ENCODE results near the gene EXOC6B.

The EXOC6B gene

DNA sequence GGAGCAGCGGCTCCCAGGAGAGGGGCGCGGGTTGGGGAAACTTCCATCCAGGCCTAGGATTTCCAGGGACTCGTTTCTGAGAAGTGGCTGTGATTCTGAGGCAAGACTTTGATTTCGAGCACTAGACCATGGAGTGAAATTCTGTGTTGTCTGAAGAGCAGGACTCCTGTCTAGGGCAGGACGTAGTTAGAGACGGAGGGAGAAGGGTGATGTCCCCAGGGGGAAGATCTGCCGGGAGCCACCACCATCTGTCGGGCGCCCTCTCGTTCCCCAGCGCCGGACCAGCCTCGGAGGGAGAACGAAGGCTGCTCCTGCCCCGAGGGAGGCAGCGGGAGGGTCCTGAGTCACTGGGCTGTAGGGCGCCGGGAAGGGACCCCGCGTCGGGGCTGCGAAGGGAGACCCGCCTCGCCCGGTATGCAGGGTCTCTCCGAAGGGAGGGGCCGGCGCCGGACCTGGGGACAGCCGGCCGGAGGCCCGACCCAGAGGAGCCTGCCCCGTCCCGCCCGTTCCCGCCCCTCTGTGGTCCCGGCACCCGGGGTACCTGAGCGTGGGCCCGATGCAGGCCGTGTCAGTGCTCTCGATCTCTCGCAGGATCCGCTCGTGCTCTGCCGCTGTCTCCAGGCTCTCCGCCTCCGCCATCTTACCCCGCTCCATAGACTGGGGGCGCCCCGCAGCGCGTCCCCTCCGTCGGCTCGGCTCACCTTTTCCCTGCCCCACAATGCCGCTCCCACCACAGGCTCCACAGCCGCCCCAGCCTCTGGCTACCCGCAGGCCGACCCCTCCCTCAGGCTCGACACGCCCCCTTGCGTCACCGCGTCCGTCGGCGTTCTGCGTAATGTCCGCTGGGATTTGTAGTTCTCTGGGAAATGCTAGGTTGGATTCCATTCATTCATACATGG lies at the start of gene EXOC6B:
EXOC6B (minus strand) TSS at position 777 of the 899 bp plus-strand sequence.
- DNase-seq = peak; percentile 92
- in situ Hi-C loops (cut with HindIII; ENCODE audit: low pct_ligation_motif_present, low pct_unique_long_range_greater_than_20kb, low sequenced_read_pairs) = no loop called here

DNA sequence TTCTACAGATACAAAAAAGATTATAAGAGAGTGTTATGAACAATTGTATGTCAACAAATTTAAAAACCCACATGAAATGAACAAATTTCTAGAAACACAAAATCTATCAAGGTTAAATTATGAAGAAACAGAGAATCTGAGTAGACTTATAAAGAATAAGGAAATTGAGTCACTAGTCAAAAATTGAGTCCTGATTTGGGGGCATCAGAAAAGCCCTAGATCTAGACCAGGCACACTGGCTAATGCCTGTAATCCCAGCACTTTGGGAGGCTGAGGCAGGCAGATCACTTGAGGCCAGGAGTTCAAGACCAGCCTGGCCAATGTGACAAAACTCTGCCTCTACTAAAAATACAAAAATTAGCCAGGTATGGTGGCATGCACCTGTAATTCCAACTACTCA lies 46.0 kb upstream of the EXOC6B start:
- in situ Hi-C loops (cut with HindIII; ENCODE audit: low pct_ligation_motif_present, low pct_unique_long_range_greater_than_20kb, low sequenced_read_pairs) = no loop called here
- DNase-seq = no peak

- in situ Hi-C loops (cut with HindIII; ENCODE audit: low pct_ligation_motif_present, low pct_unique_long_range_greater_than_20kb, low sequenced_read_pairs) = no loop called here
Observed at GRCh38 chr2:72871060-72871459, 45.2 kb upstream of the EXOC6B start.

DNA sequence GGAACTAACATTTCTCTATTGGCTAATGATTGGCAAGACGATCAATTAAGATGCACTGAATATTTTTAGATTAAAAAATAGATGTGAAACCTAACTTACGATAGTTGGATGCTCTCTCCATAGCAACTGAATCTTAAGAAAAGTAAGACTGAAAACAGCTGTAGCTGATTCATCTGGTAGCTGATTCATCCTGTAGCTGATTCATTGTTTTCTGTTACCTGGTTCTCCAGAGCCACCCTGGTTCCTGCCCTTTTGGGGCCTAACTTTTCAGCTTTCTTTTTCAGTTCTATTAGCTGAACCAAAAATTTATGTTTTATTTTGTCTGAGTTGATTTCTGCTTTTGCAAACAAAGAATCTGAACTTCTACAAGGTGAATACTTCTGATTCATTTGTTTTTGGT lies 38.7 kb upstream of the EXOC6B start:
- in situ Hi-C loops (cut with HindIII; ENCODE audit: low pct_ligation_motif_present, low pct_unique_long_range_greater_than_20kb, low sequenced_read_pairs) = no loop called here
- peak; percentile 42 for DNase-seq

More at GRCh38 chr2:72871060-72871459, 45.2 kb upstream of the EXOC6B start:
- DNase-seq = no peak

DNA sequence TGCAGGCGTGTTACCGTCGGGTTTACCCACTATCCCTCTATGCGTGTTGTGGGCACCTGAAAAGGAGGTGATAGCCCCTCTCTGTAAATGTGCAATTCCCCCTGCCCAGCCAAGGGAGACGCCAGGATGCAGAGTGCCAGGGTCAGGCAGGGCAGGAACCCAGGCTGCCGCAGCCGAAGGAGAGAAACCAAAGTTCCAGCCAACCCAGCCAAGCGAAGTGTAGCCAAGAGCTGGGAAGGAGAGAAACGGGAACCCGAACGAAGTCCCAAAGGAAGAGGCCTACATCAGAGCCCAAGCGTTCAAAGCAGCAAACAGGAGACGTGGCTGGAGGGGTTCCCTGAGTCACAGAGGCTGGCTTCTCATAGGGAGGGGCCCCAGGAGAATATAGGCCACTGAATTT lies 37.2 kb upstream of the EXOC6B start:
- no peak for DNase-seq
- in situ Hi-C loops (cut with HindIII; ENCODE audit: low pct_ligation_motif_present, low pct_unique_long_range_greater_than_20kb, low sequenced_read_pairs) = no loop called here

DNA sequence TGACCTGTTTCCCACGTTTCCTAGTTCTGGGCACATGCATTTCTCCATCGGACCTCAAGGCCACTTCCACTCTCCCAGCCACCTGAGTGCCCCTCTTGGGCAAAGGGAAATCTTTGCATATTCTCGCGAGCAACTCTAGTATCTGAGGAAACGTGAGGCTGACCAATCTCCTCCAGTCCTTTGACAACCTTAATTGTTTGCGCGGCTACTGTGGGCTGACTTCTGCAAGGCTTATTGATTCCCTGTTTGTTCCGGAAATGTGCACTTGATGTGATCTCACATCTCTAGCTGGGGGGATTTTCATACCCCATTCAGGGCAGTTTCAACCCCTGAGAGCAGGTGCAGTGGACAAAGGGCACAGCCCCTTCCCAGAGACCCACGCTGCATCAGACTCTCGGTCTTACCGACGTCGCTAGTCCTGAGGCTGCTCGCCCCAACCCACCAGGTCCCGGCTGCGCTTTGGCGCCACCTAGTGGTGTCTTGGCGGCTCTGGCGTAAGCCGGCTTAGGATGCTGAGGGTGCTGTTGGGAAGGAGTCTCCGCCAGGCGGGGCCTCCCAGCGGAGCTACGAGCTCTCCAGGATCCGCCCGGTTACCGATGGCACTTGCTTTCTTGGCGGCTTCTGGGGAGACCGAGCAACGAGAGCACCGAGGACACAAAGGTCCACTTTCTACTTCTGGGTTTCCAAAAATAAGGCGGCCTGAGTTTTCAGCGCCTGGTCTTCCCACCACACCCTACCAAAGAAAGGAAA lies 36.6 kb upstream of the EXOC6B start:
- peak; percentile 93 for DNase-seq
- in situ Hi-C loops (cut with HindIII; ENCODE audit: low pct_ligation_motif_present, low pct_unique_long_range_greater_than_20kb, low sequenced_read_pairs) = no loop called here

DNA sequence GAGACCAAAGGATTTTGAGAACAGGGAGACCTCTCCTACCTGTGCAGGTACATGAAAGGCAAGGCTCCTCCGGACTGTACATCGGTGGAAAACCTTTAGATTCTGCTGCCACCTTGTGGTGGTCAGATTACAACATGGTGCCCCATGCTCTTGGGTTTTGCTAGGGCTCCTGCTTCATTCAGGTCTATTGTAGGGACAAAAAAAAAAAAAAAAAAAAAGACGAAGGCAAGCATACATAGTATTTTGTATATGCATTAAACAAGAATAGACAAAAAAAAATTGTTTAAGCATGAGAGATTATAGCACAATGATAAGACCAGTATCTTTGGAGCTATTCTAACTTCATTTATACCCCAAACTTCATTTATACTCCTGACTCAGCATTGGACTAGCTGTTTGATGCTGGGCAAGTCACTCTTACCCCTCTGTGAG lies 34.0 kb upstream of the EXOC6B start:
- in situ Hi-C loops (cut with HindIII; ENCODE audit: low pct_ligation_motif_present, low pct_unique_long_range_greater_than_20kb, low sequenced_read_pairs) = no loop called here
- peak; percentile 70 for DNase-seq

DNA sequence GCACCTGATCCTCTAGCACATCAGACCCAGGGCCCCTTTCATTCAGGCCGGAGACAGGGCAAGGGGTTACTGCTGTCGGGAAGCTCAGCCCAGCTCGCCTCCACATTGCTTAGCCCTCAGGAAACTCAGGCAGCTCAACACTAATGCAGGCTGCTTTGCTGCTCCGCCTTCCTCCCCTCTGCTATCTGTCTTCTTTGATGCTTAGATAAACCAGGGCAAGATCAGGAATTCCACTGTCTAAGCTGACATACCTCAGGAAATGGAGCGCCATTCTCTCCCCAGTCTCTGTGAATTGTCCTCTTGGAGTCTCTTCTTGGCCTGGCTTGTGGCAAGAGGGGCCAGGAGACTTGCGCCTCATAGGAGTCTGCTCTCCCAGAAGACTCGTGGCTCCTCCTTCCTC lies 25.5 kb upstream of the EXOC6B start:
- no peak for DNase-seq
- in situ Hi-C loops (cut with HindIII; ENCODE audit: low pct_ligation_motif_present, low pct_unique_long_range_greater_than_20kb, low sequenced_read_pairs) = no loop called here

- in situ Hi-C loops (cut with HindIII; ENCODE audit: low pct_ligation_motif_present, low pct_unique_long_range_greater_than_20kb, low sequenced_read_pairs) = no loop called here
- no peak for DNase-seq
Observed at GRCh38 chr2:72849138-72849462, 23.3 kb upstream of the EXOC6B start.

GRCh38 chr2:72848436-72849137 lies 22.8 kb upstream of the EXOC6B start:
- in situ Hi-C loops (cut with HindIII; ENCODE audit: low pct_ligation_motif_present, low pct_unique_long_range_greater_than_20kb, low sequenced_read_pairs) = no loop called here
- no peak for DNase-seq

- DNase-seq = no peak
Observed at GRCh38 chr2:72847534-72848315, 21.9 kb upstream of the EXOC6B start.

GRCh38 chr2:72846171-72847095 lies 20.6 kb upstream of the EXOC6B start:
- no peak for DNase-seq
- in situ Hi-C loops (cut with HindIII; ENCODE audit: low pct_ligation_motif_present, low pct_unique_long_range_greater_than_20kb, low sequenced_read_pairs) = no loop called here

More at GRCh38 chr2:72847534-72848315, 21.9 kb upstream of the EXOC6B start:
- in situ Hi-C loops (cut with HindIII; ENCODE audit: low pct_ligation_motif_present, low pct_unique_long_range_greater_than_20kb, low sequenced_read_pairs) = no loop called here

- DNase-seq = no peak
- in situ Hi-C loops (cut with HindIII; ENCODE audit: low pct_ligation_motif_present, low pct_unique_long_range_greater_than_20kb, low sequenced_read_pairs) = no loop called here
Observed at GRCh38 chr2:72843301-72843700, 17.5 kb upstream of the EXOC6B start.

GRCh38 chr2:72841462-72842125 lies 15.8 kb upstream of the EXOC6B start:
- DNase-seq = no peak
- in situ Hi-C loops (cut with HindIII; ENCODE audit: low pct_ligation_motif_present, low pct_unique_long_range_greater_than_20kb, low sequenced_read_pairs) = no loop called here

DNA sequence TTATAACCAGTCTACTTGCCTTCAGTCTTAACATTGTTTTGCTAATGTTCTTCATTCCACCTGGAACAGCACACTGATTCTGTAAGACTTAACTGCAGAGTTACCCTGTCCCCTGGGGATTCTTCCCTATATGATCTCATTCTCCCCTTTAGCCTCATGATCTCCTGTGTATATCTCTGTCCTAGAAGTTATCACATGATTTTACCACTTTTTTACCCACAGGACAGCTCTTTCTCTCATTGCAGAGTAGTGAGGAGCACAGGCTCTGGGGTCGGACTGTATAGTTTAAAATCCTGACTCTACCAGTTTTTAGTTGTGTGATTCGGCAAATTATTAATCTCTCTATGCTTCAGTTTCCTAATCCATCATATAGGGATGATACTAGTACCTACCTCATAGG lies 14.2 kb upstream of the EXOC6B start:
- in situ Hi-C loops (cut with HindIII; ENCODE audit: low pct_ligation_motif_present, low pct_unique_long_range_greater_than_20kb, low sequenced_read_pairs) = no loop called here
- DNase-seq = no peak

- in situ Hi-C loops (cut with HindIII; ENCODE audit: low pct_ligation_motif_present, low pct_unique_long_range_greater_than_20kb, low sequenced_read_pairs) = no loop called here
- no peak for DNase-seq
Observed at GRCh38 chr2:72837171-72837570, 11.3 kb upstream of the EXOC6B start.

- no peak for DNase-seq
- in situ Hi-C loops (cut with HindIII; ENCODE audit: low pct_ligation_motif_present, low pct_unique_long_range_greater_than_20kb, low sequenced_read_pairs) = no loop called here
Observed at GRCh38 chr2:72835403-72835802, 9.6 kb upstream of the EXOC6B start.

Data from ACHN (cell line).